Subcutaneous abdominal adipose tissue (tissue), 5 donors: ENCODE measurements around the gene TMEM91.
"Not testable (repeated sequence)": the region's sequence is repeated elsewhere in the genome, so short reads cannot be mapped to it uniquely, and the experiment has no call there.

Experiments
- H3K27ac ChIP-seq: one replicate; pipeline ENCODE4 v1.7.0; 2013; ENCODE audit warnings: low read depth, mild to moderate bottlenecking, inconsistent platforms, low read length, moderate library complexity
- H3K27me3 ChIP-seq, 5 donors: one replicate each; pipeline ENCODE4 v1.7.0; 2013; ENCODE audit warnings: low read length in 5 of 5, inconsistent platforms in 1 of 5; ENCODE audit not compliant: control insufficient read depth in 5 of 5, insufficient read depth in 4 of 5
- H3K36me3 ChIP-seq, 5 donors: one replicate each; pipeline ENCODE4 v1.7.0; 2013; ENCODE audit warnings: low read length in 5 of 5; ENCODE audit not compliant: control insufficient read depth in 5 of 5, insufficient read depth in 5 of 5
- H3K4me1 ChIP-seq, 5 donors: one replicate each; pipeline ENCODE4 v1.7.0; 2013; ENCODE audit warnings: low read length in 5 of 5, mild to moderate bottlenecking in 3 of 5, moderate library complexity in 1 of 5; ENCODE audit not compliant: control insufficient read depth in 5 of 5, insufficient read depth in 5 of 5
- H3K4me3 ChIP-seq, 5 donors: one replicate each; pipeline ENCODE4 v1.7.0; 2013; ENCODE audit warnings: low read length in 5 of 5, low read depth in 1 of 5
- H3K9ac ChIP-seq, 5 donors: one replicate each; pipeline ENCODE4 v1.7.0; 2013; ENCODE audit warnings: low read length in 5 of 5, mild to moderate bottlenecking in 4 of 5, moderate library complexity in 3 of 5
- H3K9me3 ChIP-seq, 5 donors: one replicate each; pipeline ENCODE4 v1.7.0; 2013; ENCODE audit warnings: low read length in 5 of 5; ENCODE audit not compliant: control insufficient read depth in 5 of 5
- donor health status: healthy.
- donor health status: healthy.
- donor health status: healthy.
- donor health status: healthy.
- donor health status: healthy.

TMEM91 gene

GRCh38 chr19:41362143-41362847, 14.0 kb upstream of the TMEM91 start:
- peaks cover 4 to 30% (median 20%) of the 10 kb centered on the region in 5 donors for H3K4me1 ChIP-seq
- H3K27me3 ChIP-seq: no peaks in the 10 kb centered on the region
- H3K4me3 ChIP-seq: no peak overlapping the region
- H3K9ac ChIP-seq: no peak overlapping the region
- no peaks in the 10 kb centered on the region for H3K36me3 ChIP-seq
- no peaks in the 10 kb centered on the region for H3K9me3 ChIP-seq
- no peak overlapping the region for H3K27ac ChIP-seq

GRCh38 chr19:41363371-41363752, 13.0 kb upstream of the TMEM91 start:
- Histone ChIP-seq H3K36me3 (no peaks in the 10 kb centered on the region), H3K9ac (peak overlapping the region; percentile 68 to 96 (median 92)), H3K4me1 (peaks cover 4 to 27% (median 17%) of the 10 kb centered on the region in 5 donors), H3K4me3 (peak overlapping the region; percentile 75 to 99 (median 92)), H3K27me3 (no peaks in the 10 kb centered on the region), H3K9me3 (no peaks in the 10 kb centered on the region), H3K27ac (peak overlapping the region; percentile 97)

GRCh38 chr19:41363753-41364523, 12.4 kb upstream of the TMEM91 start, which contains the start of gene B9D2:
B9D2 (minus strand) TSS chr19:41364149; CDS start chr19:41363519, 630 bp downstream.
- Histone ChIP-seq H3K4me3 (peak within 1 kb of the TSS; percentile 75 to 99 (median 92)), H3K4me1 (peaks cover 4 to 27% (median 17%) of the 10 kb centered on the region in 5 donors), H3K27ac (peak within 1 kb of the TSS; percentile 97), H3K9ac (peak within 1 kb of the TSS; percentile 70 to 96 (median 92)), H3K36me3 (no peaks in the 10 kb centered on the region), H3K27me3 (no peaks in the 10 kb centered on the region), H3K9me3 (no peaks in the 10 kb centered on the region)

- H3K27ac ChIP-seq: peak overlapping the region; percentile 97
- peaks cover 4 to 27% (median 17%) of the 10 kb centered on the region in 5 donors for H3K4me1 ChIP-seq
- no peaks in the 10 kb centered on the region for H3K27me3 ChIP-seq
- H3K9ac ChIP-seq: peak overlapping the region; percentile 43 to 96 (median 88)
- H3K36me3 ChIP-seq: no peaks in the 10 kb centered on the region
- H3K4me3 ChIP-seq: peak overlapping the region; percentile 75 to 99 (median 92)
- no peaks in the 10 kb centered on the region for H3K9me3 ChIP-seq
These were observed 11.6 kb upstream of the TMEM91 start for GRCh38 chr19:41364524-41365391.

- H3K9ac ChIP-seq: no peak overlapping the region
- H3K27me3 ChIP-seq: no peaks in the 10 kb centered on the region
- H3K27ac ChIP-seq: no peak overlapping the region
- H3K4me3 ChIP-seq: no peak overlapping the region
- H3K36me3 ChIP-seq: no peaks in the 10 kb centered on the region
- no peaks in the 10 kb centered on the region for H3K9me3 ChIP-seq
- peaks cover 4 to 27% (median 17%) of the 10 kb centered on the region in 5 donors for H3K4me1 ChIP-seq
These were observed 10.2 kb upstream of the TMEM91 start for GRCh38 chr19:41366089-41366488.

- Histone ChIP-seq H3K4me3 (no peak overlapping the region), H3K27me3 (no peaks in the 10 kb centered on the region), H3K27ac (no peak overlapping the region), H3K9me3 (no peaks in the 10 kb centered on the region), H3K4me1 (peaks cover 4 to 26% (median 17%) of the 10 kb centered on the region in 5 donors), H3K36me3 (no peaks in the 10 kb centered on the region), H3K9ac (no peak overlapping the region)
These were observed 8.5 kb upstream of the TMEM91 start for GRCh38 chr19:41367848-41368301.

GRCh38 chr19:41369769-41370168, 6.6 kb upstream of the TMEM91 start:
- Histone ChIP-seq H3K9me3 (no peaks in the 10 kb centered on the region), H3K4me3 (no peak overlapping the region), H3K9ac (no peak overlapping the region)

GRCh38 chr19:41371119-41371518, 5.2 kb upstream of the TMEM91 start:
- H3K27me3 ChIP-seq, H3K36me3 ChIP-seq, H3K27ac ChIP-seq, H3K9me3 ChIP-seq, H3K9ac ChIP-seq, H3K4me3 ChIP-seq: not testable (repeated sequence)
- H3K4me1 ChIP-seq: peaks cover 1 to 19% (median 16%) of the 10 kb centered on the region in 5 donors

More at GRCh38 chr19:41369769-41370168, 6.6 kb upstream of the TMEM91 start:
- peaks cover 2 to 20% (median 14%) of the 10 kb centered on the region in 5 donors for H3K4me1 ChIP-seq
- no peaks in the 10 kb centered on the region for H3K27me3 ChIP-seq
- H3K36me3 ChIP-seq: no peaks in the 10 kb centered on the region
- no peak overlapping the region for H3K27ac ChIP-seq

GRCh38 chr19:41371541-41371940, 4.8 kb upstream of the TMEM91 start:
- H3K4me3 ChIP-seq: no peak overlapping the region
- H3K36me3 ChIP-seq: no peaks in the 10 kb centered on the region
- no peaks in the 10 kb centered on the region for H3K27me3 ChIP-seq
- peaks cover 1 to 23% (median 20%) of the 10 kb centered on the region in 5 donors for H3K4me1 ChIP-seq
- H3K9me3 ChIP-seq: no peaks in the 10 kb centered on the region
- H3K27ac ChIP-seq: no peak overlapping the region
- no peak overlapping the region for H3K9ac ChIP-seq
